NB4 (cell line): ENCODE measurements around the gene TSEN15.

Experiments
- MYC ChIP-seq: IDR thresholded peaks from 2 replicates; pipeline ENCODE4 v1.6.1; 2011; ENCODE audit warnings: low read depth, low read length
- POLR2A ChIP-seq: IDR thresholded peaks from 2 replicates; pipeline ENCODE4 v1.6.1; 2011; ENCODE audit warnings: mild to moderate bottlenecking; ENCODE audit not compliant: insufficient read length; ENCODE audit errors: extremely low read depth
- TF ChIP-seq, protein P1 (sequence below): IDR thresholded peaks from one replicate; pipeline ENCODE4 v1.5.1; 2012; ENCODE audit warnings: low read depth, low read length

DNA sequence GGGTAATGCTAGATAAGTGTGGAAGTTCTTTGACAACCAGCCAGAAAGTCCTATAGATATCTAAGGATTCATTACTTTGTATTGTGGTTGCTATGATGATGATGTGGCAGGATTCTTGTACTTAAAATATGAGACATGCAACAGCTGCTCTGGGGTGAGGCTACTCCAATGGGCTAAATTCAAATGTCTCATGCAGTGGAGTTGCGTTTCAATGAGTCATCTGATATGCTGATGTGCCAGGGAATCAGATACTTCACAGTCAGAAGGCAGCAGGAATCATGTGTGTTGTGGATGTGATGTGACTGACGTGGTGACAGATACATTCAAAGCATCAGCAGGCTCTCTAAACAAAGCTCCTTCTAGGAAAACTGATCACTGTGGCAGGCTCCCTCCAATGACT is 66.5 kb downstream of the TSEN15 start:
- TF ChIP-seq, protein P1, sequence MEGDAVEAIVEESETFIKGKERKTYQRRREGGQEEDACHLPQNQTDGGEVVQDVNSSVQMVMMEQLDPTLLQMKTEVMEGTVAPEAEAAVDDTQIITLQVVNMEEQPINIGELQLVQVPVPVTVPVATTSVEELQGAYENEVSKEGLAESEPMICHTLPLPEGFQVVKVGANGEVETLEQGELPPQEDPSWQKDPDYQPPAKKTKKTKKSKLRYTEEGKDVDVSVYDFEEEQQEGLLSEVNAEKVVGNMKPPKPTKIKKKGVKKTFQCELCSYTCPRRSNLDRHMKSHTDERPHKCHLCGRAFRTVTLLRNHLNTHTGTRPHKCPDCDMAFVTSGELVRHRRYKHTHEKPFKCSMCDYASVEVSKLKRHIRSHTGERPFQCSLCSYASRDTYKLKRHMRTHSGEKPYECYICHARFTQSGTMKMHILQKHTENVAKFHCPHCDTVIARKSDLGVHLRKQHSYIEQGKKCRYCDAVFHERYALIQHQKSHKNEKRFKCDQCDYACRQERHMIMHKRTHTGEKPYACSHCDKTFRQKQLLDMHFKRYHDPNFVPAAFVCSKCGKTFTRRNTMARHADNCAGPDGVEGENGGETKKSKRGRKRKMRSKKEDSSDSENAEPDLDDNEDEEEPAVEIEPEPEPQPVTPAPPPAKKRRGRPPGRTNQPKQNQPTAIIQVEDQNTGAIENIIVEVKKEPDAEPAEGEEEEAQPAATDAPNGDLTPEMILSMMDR: no peak
- TF ChIP-seq POLR2A (no peak), MYC (no peak)
